HG03025 (cell line): Measurements from ENCODE around the gene VAV2.
"Not testable (repeated sequence)": the region's sequence is repeated elsewhere in the genome, so short reads cannot be mapped to it uniquely, and the experiment has no call there.

ENCODE experiments used
- ATAC-seq: cut with Tn5 transposase; IDR thresholded peaks from one replicate; pipeline ENCODE4 v1.9.1; 2021; ENCODE audit warnings: mild to moderate bottlenecking, moderate library complexity; ENCODE audit not compliant: unreplicated experiment, low FRiP score

Gene VAV2

GRCh38 chr9:133777871-133778270 lies 214.3 kb downstream of the VAV2 start:
- no peak for ATAC-seq

GRCh38 chr9:133777068-133777791 lies 214.9 kb downstream of the VAV2 start:
- ATAC-seq = no peak

GRCh38 chr9:133775951-133776905 lies 215.9 kb downstream of the VAV2 start:
- ATAC-seq = no peak

GRCh38 chr9:133775291-133775690 lies 216.8 kb downstream of the VAV2 start:
- ATAC-seq = no peak

GRCh38 chr9:133774799-133775198 lies 217.3 kb downstream of the VAV2 start:
- ATAC-seq = no peak

GRCh38 chr9:133773889-133774655 lies 218.1 kb downstream of the VAV2 start:
- ATAC-seq = no peak

- ATAC-seq = no peak
Measured at GRCh38 chr9:133772581-133772980, 219.5 kb downstream of the VAV2 start.

- ATAC-seq = no peak
Measured at GRCh38 chr9:133771486-133772482, 220.3 kb downstream of the VAV2 start.

- no peak for ATAC-seq
Measured at GRCh38 chr9:133770076-133770777, 221.9 kb downstream of the VAV2 start.

GRCh38 chr9:133769511-133770075 lies 222.5 kb downstream of the VAV2 start:
- no peak for ATAC-seq

- no peak for ATAC-seq
Measured at GRCh38 chr9:133768859-133769510, 223.1 kb downstream of the VAV2 start.

- no peak for ATAC-seq
Measured at GRCh38 chr9:133768371-133768858, 223.7 kb downstream of the VAV2 start.

- ATAC-seq = no peak
Measured at GRCh38 chr9:133767625-133768024, 224.5 kb downstream of the VAV2 start.

- ATAC-seq = no peak
Measured at GRCh38 chr9:133767008-133767407, 225.1 kb downstream of the VAV2 start.

- ATAC-seq = not testable (repeated sequence)
Measured at GRCh38 chr9:133766234-133766633, 225.9 kb downstream of the VAV2 start.

GRCh38 chr9:133763272-133764183 lies 228.6 kb downstream of the VAV2 start:
- ATAC-seq = no peak
